ENCODE measurements around the gene CSN1S1. TPM values are rescaled to one million over a fixed set of nuclear protein-coding genes. Genes with fewer than 3 reads are reported as not detected.

The CSN1S1 gene
- total RNA-seq, 1 donor from 2014 or later = not detected

- Histone ChIP-seq H3K27ac (ENCODE audit: low read depth, low read length) (no peak overlapping the region), H3K4me2 (ENCODE audit: low read length) (no peak overlapping the region), H3K27me3 (ENCODE audit: insufficient read depth, low read length) (no peaks in the 10 kb centered on the region), H3K9ac (ENCODE audit: low read length) (no peak overlapping the region), H3K4me3 (ENCODE audit: insufficient read depth, low read depth, low read length) (no peak overlapping the region), H3K4me1 (ENCODE audit: insufficient read depth, low read length) (no peaks in the 10 kb centered on the region), H3K9me3 (ENCODE audit: insufficient read depth, low read depth, low read length) (no peaks in the 10 kb centered on the region), H2AFZ (ENCODE audit: low read depth, low read length) (no peak overlapping the region), H3K36me3 (ENCODE audit: insufficient read depth, low read length) (no peaks in the 10 kb centered on the region), H3K79me2 (ENCODE audit: insufficient read depth, low read length) (no peaks in the 10 kb centered on the region), H4K20me1 (ENCODE audit: insufficient read depth, low read length) (no peaks in the 10 kb centered on the region)
- no peaks in the 10 kb centered on the region for H3K9me3 Mint-ChIP-seq (ENCODE audit: unreplicated experiment)
- DNase-seq (ENCODE audit: low read depth) (no peak), FAIRE-seq (no peak)
- no peak overlapping the region for H3K4me3 Mint-ChIP-seq (ENCODE audit: unreplicated experiment)
- H3K27ac Mint-ChIP-seq (ENCODE audit: unreplicated experiment) = no peak overlapping the region
- TF ChIP-seq CTCF (IDR thresholded peaks at IDR 0.05; ENCODE audit: insufficient read depth, low read depth, low read length) (no peak), EZH2 (IDR thresholded peaks at IDR 0.05; ENCODE audit: insufficient read depth, low read length) (no peak)
- H3K27me3 Mint-ChIP-seq (ENCODE audit: low read depth, unreplicated experiment) = no peaks in the 10 kb centered on the region
- H3K36me3 Mint-ChIP-seq (ENCODE audit: low read depth, unreplicated experiment) = no peaks in the 10 kb centered on the region
- H3K4me1 Mint-ChIP-seq (ENCODE audit: low read depth, unreplicated experiment) = no peaks in the 10 kb centered on the region
Observed at GRCh38 chr4:69957209-69957608, 26.3 kb downstream of the CSN1S1 start.

- Mint-ChIP-seq H3K9me3 (ENCODE audit: unreplicated experiment) (no peaks in the 10 kb centered on the region), H3K27ac (ENCODE audit: unreplicated experiment) (no peak within 1 kb of the TSS), H3K4me1 (ENCODE audit: low read depth, unreplicated experiment) (no peaks in the 10 kb centered on the region), H3K36me3 (ENCODE audit: low read depth, unreplicated experiment) (no peaks in the 10 kb centered on the region), H3K4me3 (ENCODE audit: unreplicated experiment) (no peak within 1 kb of the TSS), H3K27me3 (ENCODE audit: low read depth, unreplicated experiment) (no peaks in the 10 kb centered on the region)
- H2AFZ ChIP-seq (ENCODE audit: low read depth, low read length) = no peak within 1 kb of the TSS
- no peaks in the 10 kb centered on the region for H3K79me2 ChIP-seq (ENCODE audit: insufficient read depth, low read length)
- H3K36me3 ChIP-seq (ENCODE audit: insufficient read depth, low read length) = no peaks in the 10 kb centered on the region
- no peak for TF ChIP-seq CTCF (IDR thresholded peaks at IDR 0.05; ENCODE audit: insufficient read depth, low read depth, low read length)
- no peak for TF ChIP-seq EZH2 (IDR thresholded peaks at IDR 0.05; ENCODE audit: insufficient read depth, low read length)
- H3K9me3 ChIP-seq (ENCODE audit: insufficient read depth, low read depth, low read length) = no peaks in the 10 kb centered on the region
- H3K27ac ChIP-seq (ENCODE audit: low read depth, low read length) = no peak within 1 kb of the TSS
- no peak within 1 kb of the TSS for H3K4me3 ChIP-seq (ENCODE audit: insufficient read depth, low read depth, low read length)
- no peaks in the 10 kb centered on the region for H4K20me1 ChIP-seq (ENCODE audit: insufficient read depth, low read length)
- no peak for FAIRE-seq
- H3K27me3 ChIP-seq (ENCODE audit: insufficient read depth, low read length) = no peaks in the 10 kb centered on the region
- no peaks in the 10 kb centered on the region for H3K4me1 ChIP-seq (ENCODE audit: insufficient read depth, low read length)
- DNase-seq (ENCODE audit: low read depth) = no peak
- no peak within 1 kb of the TSS for H3K9ac ChIP-seq (ENCODE audit: low read length)
- no peak within 1 kb of the TSS for H3K4me2 ChIP-seq (ENCODE audit: low read length)
Observed at GRCh38 chr4:69965628-69966027, 34.8 kb downstream of the CSN1S1 start, which contains the start of gene CSN2. Gene CSN2, minus strand, starts transcription at chr4:69965728. Its CDS starts 4,733 bp downstream, at chr4:69960995.

- Mint-ChIP-seq H3K27ac (ENCODE audit: unreplicated experiment) (no peak overlapping the region), H3K4me3 (ENCODE audit: unreplicated experiment) (no peak overlapping the region), H3K36me3 (ENCODE audit: low read depth, unreplicated experiment) (no peaks in the 10 kb centered on the region), H3K4me1 (ENCODE audit: low read depth, unreplicated experiment) (no peaks in the 10 kb centered on the region), H3K27me3 (ENCODE audit: low read depth, unreplicated experiment) (no peaks in the 10 kb centered on the region), H3K9me3 (ENCODE audit: unreplicated experiment) (no peaks in the 10 kb centered on the region)
- Histone ChIP-seq H3K36me3 (ENCODE audit: insufficient read depth, low read length) (no peaks in the 10 kb centered on the region), H2AFZ (ENCODE audit: low read depth, low read length) (no peak overlapping the region), H3K4me1 (ENCODE audit: insufficient read depth, low read length) (no peaks in the 10 kb centered on the region), H3K79me2 (ENCODE audit: insufficient read depth, low read length) (no peaks in the 10 kb centered on the region), H3K27me3 (ENCODE audit: insufficient read depth, low read length) (no peaks in the 10 kb centered on the region), H4K20me1 (ENCODE audit: insufficient read depth, low read length) (no peaks in the 10 kb centered on the region), H3K9ac (ENCODE audit: low read length) (no peak overlapping the region), H3K27ac (ENCODE audit: low read depth, low read length) (no peak overlapping the region), H3K4me2 (ENCODE audit: low read length) (no peak overlapping the region), H3K9me3 (ENCODE audit: insufficient read depth, low read depth, low read length) (no peaks in the 10 kb centered on the region), H3K4me3 (ENCODE audit: insufficient read depth, low read depth, low read length) (no peak overlapping the region)
- DNase-seq (ENCODE audit: low read depth) = no peak
- no peak for TF ChIP-seq EZH2 (IDR thresholded peaks at IDR 0.05; ENCODE audit: insufficient read depth, low read length)
- TF ChIP-seq CTCF (IDR thresholded peaks at IDR 0.05; ENCODE audit: insufficient read depth, low read depth, low read length) = no peak
- no peak for FAIRE-seq
Observed at GRCh38 chr4:69970071-69970470, 39.2 kb downstream of the CSN1S1 start.

Measured in astrocyte (in vitro differentiated cells and primary cell).